HK-2 (cell line): Measurements from ENCODE around the gene SYCE3.

Source experiments
- DNase-seq: peaks from one replicate; pipeline ENCODE4 v3.0.0-alpha.2; 2018; ENCODE audit not compliant: unreplicated experiment

SYCE3 gene

GRCh38 chr22:50502096-50502495 is 60.6 kb downstream of the SYCE3 start:
- no peak for DNase-seq
